GM18517 (cell line): Measurements from ENCODE around the gene PSAPL1.
"Not testable (repeated sequence)": the region's sequence is repeated elsewhere in the genome, so short reads cannot be mapped to it uniquely, and the experiment has no call there.

Experiments
- ATAC-seq: cut with Tn5 transposase; IDR thresholded peaks from one replicate; pipeline ENCODE4 v1.9.1; 2021; ENCODE audit warnings: mild to moderate bottlenecking, moderate library complexity; ENCODE audit not compliant: unreplicated experiment

The PSAPL1 gene

GRCh38 chr4:7459471-7459870 is 24.7 kb upstream of the PSAPL1 start:
- ATAC-seq = no peak

GRCh38 chr4:7458477-7458876 is 23.7 kb upstream of the PSAPL1 start:
- ATAC-seq = no peak

GRCh38 chr4:7458066-7458425 is 23.3 kb upstream of the PSAPL1 start:
- no peak for ATAC-seq

GRCh38 chr4:7457201-7458065 is 22.7 kb upstream of the PSAPL1 start:
- no peak for ATAC-seq

DNA sequence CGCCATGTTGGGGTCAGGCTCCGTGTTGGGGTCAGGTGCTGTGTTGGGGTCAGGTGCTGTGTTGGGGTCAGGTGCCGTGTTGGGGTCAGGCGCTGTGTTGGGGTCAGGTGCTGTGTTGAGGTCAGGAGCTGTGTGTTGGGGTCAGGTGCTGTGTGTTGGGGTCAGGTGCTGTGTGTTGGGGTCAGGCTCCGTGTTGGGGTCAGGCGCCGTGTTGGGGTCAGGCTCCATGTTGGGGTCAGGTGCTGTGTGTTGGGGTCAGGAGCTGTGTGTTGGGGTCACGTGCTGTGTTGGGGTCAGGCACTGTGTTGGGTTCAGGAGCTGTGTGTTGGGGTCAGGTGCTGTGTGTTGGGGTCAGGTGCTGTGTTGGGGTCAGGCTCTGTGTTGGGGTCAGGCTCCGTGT is 18.1 kb upstream of the PSAPL1 start:
- ATAC-seq = not testable (repeated sequence)

DNA sequence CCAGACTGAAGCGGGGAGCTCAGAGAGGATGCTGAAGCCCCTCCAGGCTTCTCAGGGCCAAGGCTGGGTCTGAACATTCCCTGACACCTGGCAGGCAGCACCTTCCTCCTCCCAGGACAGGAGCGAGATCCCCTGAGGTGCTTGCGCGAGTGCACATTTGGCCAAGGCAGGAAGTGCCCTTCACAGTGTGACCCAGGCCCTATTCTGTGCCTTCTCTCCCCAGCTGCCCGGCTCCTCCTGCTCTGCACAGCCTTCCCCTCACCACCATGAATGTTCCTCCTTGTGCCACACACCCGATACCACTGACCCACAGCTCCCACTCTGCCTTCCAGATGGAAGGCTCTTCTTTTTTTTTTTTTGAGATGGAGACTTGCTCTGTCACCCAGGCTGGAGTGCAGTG is 17.1 kb upstream of the PSAPL1 start:
- ATAC-seq = no peak

DNA sequence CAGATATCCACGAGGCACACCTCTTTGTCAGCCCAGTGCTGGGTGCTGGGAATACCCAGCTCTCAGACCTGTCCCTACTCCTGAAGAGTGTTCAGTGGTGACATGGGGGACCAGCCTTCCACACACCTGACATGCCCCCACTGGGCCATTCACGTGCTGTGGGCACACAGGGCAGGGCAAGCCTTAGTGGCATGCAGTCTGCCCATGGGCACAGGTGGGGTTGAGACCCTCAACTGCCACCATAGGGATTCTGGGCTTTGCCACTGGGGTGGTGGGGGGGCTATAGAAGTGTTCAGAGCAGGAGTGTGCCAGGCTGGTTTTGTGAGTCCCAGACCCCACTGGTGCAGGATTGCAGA is 16.7 kb upstream of the PSAPL1 start:
- ATAC-seq = no peak

- no peak for ATAC-seq
Observed at GRCh38 chr4:7450775-7451433, 16.2 kb upstream of the PSAPL1 start.

- ATAC-seq = no peak
Observed at GRCh38 chr4:7448036-7448435, 13.3 kb upstream of the PSAPL1 start.

GRCh38 chr4:7447236-7447635 is 12.5 kb upstream of the PSAPL1 start:
- ATAC-seq = no peak

DNA sequence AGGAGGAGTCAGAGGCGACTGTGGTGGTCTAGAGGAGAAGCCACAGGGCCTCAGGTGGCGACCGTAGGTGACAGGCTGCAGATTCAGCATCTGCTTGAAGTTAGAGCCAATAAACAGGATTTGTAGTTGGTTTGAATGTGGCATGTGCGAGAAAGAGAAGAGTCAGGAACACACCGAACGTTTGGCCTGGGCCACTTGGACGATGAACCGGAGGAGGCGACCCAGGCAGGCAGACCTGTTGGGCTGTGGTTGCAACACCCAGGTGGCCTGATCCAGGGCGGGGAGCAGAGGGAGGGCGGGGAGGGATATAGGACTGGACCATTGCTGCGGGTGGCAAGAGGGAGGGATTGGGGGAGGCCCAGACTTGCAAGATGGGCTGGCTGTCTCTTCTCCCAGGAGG is 10.0 kb upstream of the PSAPL1 start:
- no peak for ATAC-seq

DNA sequence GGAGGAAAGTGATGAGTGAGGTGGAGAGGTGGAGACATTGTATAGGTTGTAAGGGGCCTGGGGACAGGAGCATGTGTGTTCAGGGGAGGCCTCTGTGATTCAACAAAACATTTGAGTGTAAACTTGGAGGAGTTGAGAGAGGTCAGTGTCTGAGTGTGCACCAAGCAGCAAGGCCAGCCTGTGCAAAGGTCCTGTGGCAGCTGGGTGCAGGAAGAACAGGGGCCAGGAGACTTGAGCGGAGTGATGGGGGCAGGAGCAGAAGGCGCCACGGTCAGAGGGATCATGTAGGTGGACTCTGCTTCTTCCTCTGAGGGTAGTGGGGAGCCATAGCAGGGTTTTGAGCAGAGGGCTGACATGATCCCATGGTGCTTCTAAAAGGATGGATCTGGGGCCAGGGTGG is 9.6 kb upstream of the PSAPL1 start:
- ATAC-seq = no peak

DNA sequence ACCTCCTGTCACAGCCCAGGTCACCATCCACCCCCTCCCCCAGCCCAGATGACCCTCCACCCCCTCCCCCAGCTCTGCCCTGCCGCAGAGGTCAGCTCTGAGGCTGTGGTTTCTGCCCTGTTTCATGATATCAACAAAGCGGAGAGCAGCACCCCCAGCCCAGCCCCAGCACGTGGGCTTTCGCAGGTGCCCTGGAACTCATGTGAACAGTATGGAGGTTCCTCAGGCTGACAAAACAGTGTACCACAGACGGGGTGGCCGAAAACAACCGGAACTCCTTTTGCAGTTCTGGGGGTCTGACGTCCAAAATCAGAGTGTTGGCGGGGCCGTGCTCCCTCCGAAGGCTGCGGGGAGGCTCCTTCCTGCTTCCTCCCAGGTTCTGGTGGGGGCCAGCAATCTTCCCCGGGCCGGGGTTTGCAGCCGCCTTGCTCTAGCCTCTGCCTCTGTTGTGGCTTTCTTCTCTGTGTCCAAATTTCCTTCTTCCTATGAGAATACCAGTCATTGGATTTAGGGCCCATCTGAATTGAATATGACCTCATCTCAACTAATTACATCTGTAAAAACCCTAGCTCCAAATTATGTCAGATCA is 7.9 kb upstream of the PSAPL1 start:
- no peak for ATAC-seq

DNA sequence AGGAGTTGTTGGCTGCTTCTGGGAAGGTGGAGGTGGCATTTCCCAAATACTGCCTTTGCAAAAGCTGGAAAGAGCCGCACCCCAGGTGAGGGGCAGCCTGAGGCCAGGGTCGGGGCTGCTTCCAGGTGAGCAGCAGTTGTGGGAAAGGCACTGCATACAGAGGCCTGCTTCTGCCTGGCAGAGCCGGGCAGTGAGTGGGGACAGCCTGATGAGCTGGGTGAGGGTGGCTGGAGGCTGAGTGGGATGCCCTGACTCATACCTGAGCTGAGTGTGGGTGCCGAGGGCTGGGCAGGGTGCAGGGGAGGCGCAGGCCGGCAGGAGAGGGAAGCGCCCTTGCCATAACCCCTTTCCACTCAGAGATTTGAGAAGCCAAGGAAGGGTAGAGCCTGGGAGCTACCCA is 6.5 kb upstream of the PSAPL1 start:
- no peak for ATAC-seq

- ATAC-seq = no peak
Observed at GRCh38 chr4:7439699-7440098, 5.0 kb upstream of the PSAPL1 start.

DNA sequence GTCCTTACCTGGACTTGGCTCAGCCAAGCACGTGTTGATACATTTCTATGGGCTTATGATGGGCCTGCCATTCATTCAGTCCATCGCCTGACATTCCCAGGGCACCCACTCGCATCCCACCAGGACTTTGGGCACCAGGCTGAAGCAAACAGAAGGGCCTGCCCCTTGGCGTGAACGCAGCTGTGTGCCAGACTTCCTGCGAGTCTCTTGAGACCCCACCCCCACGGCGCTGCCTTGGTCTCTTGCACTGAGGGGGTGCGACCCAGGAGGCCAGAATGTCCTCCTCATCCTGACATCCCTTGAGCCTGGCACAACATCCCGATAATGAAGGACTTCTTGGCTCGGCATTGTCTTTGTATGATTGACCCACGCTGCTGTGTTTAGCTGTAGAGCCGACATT is 1.5 kb upstream of the PSAPL1 start:
- no peak for ATAC-seq

DNA sequence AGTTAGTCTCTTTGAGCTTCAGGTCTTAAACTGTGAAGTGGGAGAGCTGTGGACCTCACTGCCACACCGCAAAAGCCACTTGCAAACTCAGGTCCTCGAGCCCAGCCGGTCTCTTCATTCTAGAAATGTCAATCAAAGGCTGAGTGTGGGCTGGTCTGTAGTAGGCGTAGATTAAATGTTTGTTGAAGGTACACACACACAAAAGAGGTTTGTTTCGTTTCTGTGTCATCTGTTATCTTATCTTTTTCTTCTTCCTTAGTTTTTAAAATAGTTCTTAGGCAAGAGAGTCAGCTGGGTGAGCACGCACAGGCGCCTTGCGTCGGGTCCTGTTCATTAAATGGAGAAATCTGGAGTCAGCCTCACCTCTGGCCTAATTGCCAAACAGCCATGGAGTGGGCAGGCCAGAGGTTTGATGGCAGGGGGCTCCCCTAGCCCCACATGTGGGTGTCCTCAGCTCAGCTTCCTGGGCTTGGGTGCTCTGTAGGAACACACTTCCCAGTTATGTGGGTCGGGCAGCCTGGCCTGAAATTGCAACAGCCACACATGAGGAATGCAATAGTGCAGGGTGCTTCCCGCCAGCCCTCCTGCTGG is 836 bp upstream of the PSAPL1 start:
- ATAC-seq = no peak

DNA sequence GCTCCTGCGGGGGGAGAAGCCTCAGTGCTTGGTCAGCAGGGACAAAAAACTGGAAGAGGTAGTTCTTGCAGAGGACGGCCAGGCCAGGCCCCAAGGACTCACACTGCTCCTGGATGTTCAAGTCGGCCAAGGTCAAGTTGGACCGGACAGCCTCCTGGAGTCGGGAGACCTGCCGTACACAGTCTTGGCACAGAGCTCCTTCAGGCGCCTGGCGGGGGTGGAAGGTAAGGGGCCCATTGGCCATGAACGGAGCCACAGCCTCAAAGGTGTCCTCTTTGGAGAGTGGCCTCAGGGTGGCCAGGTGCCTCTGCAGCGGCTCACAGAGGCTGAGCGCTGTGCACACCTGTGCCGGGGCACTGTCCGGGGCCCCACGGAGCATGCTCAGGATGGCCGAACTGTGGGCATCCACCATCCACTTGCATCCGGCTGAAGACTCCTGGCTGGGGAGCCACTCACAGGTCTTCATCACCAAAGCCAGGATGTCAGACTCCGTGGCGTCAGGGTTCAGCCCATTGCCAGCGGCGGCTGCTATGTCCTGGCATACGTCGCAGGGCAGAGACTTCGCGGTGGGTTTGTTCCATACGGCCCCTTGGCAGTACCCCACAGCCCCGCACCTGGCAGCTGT is 477 bp downstream of the PSAPL1 start:
- ATAC-seq = no peak

- ATAC-seq = no peak
Observed at GRCh38 chr4:7433376-7434140, 1.2 kb downstream of the PSAPL1 start.

DNA sequence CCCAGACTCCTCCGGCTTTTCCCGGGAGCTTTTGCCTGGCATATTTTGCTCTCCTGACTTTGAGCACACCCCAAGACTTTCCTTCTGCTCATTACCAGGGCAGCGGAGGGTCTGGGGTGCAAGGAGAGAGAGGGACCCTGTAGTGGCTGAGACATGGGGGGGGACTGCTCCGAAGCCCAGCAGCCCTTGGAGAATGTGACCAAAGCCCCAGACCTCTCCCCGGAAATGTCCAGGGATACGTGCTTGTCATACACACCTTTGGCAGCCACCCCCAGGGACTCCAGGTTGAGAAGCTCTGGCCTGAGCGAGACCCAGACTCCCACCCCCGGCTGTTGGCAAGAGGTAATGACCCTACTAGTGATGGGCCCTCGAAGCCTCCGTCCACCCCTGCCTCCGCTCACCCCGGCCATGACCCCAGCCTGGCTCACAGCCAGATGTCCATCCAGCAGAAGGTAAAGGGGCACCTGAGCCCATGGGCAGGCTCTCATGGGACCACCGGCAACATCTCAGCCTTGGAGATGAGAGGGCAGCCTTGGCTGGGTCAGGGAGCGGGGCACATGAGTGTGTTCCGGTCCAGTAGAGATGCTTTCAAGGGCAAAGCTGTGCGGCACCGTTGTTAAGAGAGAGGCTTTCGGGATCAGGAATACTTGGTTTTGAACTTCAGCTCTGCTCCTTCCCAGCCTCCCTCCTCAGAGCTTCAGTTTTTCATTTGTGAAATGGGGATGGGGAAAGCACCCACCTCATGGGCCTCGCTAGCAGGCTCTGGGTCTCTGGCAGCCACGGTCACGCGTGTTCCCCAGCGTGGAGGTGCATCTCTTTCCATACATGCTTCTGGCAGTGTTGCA is 2.0 kb downstream of the PSAPL1 start:
- ATAC-seq = no peak
